ENCODE results near the gene FOXP1. TPM values are rescaled to one million over a fixed set of nuclear protein-coding genes. Genes with fewer than 3 reads are reported as not detected.

Gene FOXP1
- total RNA-seq, 1 donor from 2014 or later = 27.3 TPM

DNA sequence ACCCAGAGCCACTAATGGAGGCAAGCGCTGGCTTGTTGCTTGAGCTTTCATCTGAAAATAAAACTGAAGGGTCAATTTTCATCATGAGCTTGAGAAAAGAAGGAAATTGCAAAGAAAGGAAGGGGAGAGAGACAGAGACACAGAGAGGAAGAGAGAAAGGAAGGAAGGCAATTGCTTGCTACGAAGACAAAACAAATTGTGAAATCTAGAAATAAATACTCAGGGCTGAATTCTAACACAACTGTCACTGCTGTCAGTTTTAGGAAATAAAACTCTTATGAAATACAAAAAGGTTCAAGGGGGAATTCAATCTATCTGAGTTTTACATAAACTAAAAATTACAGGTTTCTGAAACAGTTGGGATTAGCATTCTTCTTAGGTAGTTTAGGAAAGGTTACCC lies 36.7 kb downstream of the FOXP1 start:
- Histone ChIP-seq H3K9me3 (ENCODE audit: low read depth) (no peaks in the 10 kb centered on the region), H3K79me2 (ENCODE audit: low read depth) (no peaks in the 10 kb centered on the region), H3K4me2 (no peak overlapping the region), H3K4me1 (no peaks in the 10 kb centered on the region), H2AFZ (replicated peaks) (no peak overlapping the region), H3K27ac (no peak overlapping the region), H3K4me3 (no peak overlapping the region), H3F3A (ENCODE audit: low read depth) (no peaks in the 10 kb centered on the region), H3K27me3 (no peaks in the 10 kb centered on the region), H4K20me1 (ENCODE audit: low read depth) (peaks cover 7% of the 10 kb centered on the region), H3K36me3 (no peaks in the 10 kb centered on the region), H3K9ac (no peak overlapping the region)
- no peaks in the 10 kb centered on the region for H3K9me3 Mint-ChIP-seq
- H3K27ac Mint-ChIP-seq = no peak overlapping the region
- H3K4me3 Mint-ChIP-seq = no peak overlapping the region
- TF ChIP-seq EZH2 (IDR thresholded peaks at IDR 0.05) (no peak), EZH2phosphoT487 (IDR thresholded peaks at IDR 0.05) (no peak)
- TF ChIP-seq, protein P1, sequence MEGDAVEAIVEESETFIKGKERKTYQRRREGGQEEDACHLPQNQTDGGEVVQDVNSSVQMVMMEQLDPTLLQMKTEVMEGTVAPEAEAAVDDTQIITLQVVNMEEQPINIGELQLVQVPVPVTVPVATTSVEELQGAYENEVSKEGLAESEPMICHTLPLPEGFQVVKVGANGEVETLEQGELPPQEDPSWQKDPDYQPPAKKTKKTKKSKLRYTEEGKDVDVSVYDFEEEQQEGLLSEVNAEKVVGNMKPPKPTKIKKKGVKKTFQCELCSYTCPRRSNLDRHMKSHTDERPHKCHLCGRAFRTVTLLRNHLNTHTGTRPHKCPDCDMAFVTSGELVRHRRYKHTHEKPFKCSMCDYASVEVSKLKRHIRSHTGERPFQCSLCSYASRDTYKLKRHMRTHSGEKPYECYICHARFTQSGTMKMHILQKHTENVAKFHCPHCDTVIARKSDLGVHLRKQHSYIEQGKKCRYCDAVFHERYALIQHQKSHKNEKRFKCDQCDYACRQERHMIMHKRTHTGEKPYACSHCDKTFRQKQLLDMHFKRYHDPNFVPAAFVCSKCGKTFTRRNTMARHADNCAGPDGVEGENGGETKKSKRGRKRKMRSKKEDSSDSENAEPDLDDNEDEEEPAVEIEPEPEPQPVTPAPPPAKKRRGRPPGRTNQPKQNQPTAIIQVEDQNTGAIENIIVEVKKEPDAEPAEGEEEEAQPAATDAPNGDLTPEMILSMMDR (IDR thresholded peaks at IDR 0.05) = no peak
- H3K36me3 Mint-ChIP-seq = no peaks in the 10 kb centered on the region
- no peak for DNase-seq (ENCODE audit: low spot score)
- peaks cover 4% of the 10 kb centered on the region for H3K27me3 Mint-ChIP-seq (ENCODE audit: insufficient read depth, low read depth)
- H3K4me1 Mint-ChIP-seq = peaks cover 9% of the 10 kb centered on the region

DNA sequence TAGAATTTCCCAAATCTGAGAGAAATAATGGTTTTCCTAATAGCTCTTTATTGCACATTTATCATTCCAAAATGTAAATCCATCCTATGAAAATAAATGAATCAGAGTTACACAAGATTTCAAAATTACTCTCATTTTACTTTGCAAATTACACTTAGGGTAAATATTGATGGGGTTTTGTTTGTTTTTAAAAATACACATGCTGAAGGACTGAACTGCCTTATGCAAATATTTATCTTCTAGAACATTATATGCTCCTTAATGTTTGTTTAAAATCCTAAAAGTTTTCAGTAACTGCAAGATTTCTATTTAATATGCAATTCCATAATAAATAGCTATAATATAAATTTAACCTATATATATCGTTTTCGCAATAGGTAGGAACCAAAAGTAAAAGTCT lies 38.2 kb downstream of the FOXP1 start:
- DNase-seq (ENCODE audit: low spot score) = no peak
- Mint-ChIP-seq H3K27me3 (ENCODE audit: insufficient read depth, low read depth) (peaks cover 4% of the 10 kb centered on the region), H3K36me3 (no peaks in the 10 kb centered on the region), H3K27ac (no peak overlapping the region), H3K4me3 (no peak overlapping the region), H3K4me1 (peaks cover 18% of the 10 kb centered on the region), H3K9me3 (no peaks in the 10 kb centered on the region)
- Histone ChIP-seq H3K4me1 (no peaks in the 10 kb centered on the region), H3K36me3 (no peaks in the 10 kb centered on the region), H3K27ac (no peak overlapping the region), H4K20me1 (ENCODE audit: low read depth) (peaks cover 7% of the 10 kb centered on the region), H3F3A (ENCODE audit: low read depth) (no peaks in the 10 kb centered on the region), H3K4me2 (no peak overlapping the region), H3K9me3 (ENCODE audit: low read depth) (no peaks in the 10 kb centered on the region), H3K9ac (no peak overlapping the region), H3K79me2 (ENCODE audit: low read depth) (no peaks in the 10 kb centered on the region), H2AFZ (replicated peaks) (no peak overlapping the region), H3K27me3 (no peaks in the 10 kb centered on the region), H3K4me3 (no peak overlapping the region)
- TF ChIP-seq EZH2 (IDR thresholded peaks at IDR 0.05) = no peak
- TF ChIP-seq, protein P1 (IDR thresholded peaks at IDR 0.05) = no peak

- Mint-ChIP-seq H3K36me3 (peaks cover 9% of the 10 kb centered on the region), H3K9me3 (peaks cover 3% of the 10 kb centered on the region), H3K27me3 (ENCODE audit: insufficient read depth, low read depth) (peaks cover 4% of the 10 kb centered on the region), H3K27ac (no peak overlapping the region), H3K4me3 (no peak overlapping the region), H3K4me1 (peaks cover 18% of the 10 kb centered on the region)
- Histone ChIP-seq H3K27ac (no peak overlapping the region), H3K4me3 (no peak overlapping the region), H3F3A (ENCODE audit: low read depth) (no peaks in the 10 kb centered on the region), H3K79me2 (ENCODE audit: low read depth) (no peaks in the 10 kb centered on the region), H3K4me2 (no peak overlapping the region), H3K27me3 (no peaks in the 10 kb centered on the region), H3K4me1 (no peaks in the 10 kb centered on the region), H4K20me1 (ENCODE audit: low read depth) (peaks cover 7% of the 10 kb centered on the region), H2AFZ (replicated peaks) (no peak overlapping the region), H3K9ac (no peak overlapping the region), H3K36me3 (no peaks in the 10 kb centered on the region), H3K9me3 (ENCODE audit: low read depth) (no peaks in the 10 kb centered on the region)
- TF ChIP-seq, protein P1 (IDR thresholded peaks at IDR 0.05) = no peak
- no peak for TF ChIP-seq EZH2 (IDR thresholded peaks at IDR 0.05)
- TF ChIP-seq EZH2phosphoT487 (IDR thresholded peaks at IDR 0.05) = no peak
- DNase-seq (ENCODE audit: low spot score) = no peak
Measured at GRCh38 chr3:71543371-71544016, 40.0 kb downstream of the FOXP1 start.

Data from neural progenitor cell (in vitro differentiated cells).